SK-N-DZ (cell line): ENCODE data around the gene CFAP70.
"Not testable (repeated sequence)": the region's sequence is repeated elsewhere in the genome, so short reads cannot be mapped to it uniquely, and the experiment has no call there.

ENCODE experiments used
- DNase-seq: peaks from one replicate; pipeline ENCODE4 v3.0.0-alpha.2; 2015; ENCODE audit warnings: low spot score

CFAP70 gene

GRCh38 chr10:73258612-73259011 is 100.1 kb downstream of the CFAP70 start:
- not testable (repeated sequence) for DNase-seq

GRCh38 chr10:73253225-73253555 is 105.5 kb downstream of the CFAP70 start:
- DNase-seq = no peak

DNA sequence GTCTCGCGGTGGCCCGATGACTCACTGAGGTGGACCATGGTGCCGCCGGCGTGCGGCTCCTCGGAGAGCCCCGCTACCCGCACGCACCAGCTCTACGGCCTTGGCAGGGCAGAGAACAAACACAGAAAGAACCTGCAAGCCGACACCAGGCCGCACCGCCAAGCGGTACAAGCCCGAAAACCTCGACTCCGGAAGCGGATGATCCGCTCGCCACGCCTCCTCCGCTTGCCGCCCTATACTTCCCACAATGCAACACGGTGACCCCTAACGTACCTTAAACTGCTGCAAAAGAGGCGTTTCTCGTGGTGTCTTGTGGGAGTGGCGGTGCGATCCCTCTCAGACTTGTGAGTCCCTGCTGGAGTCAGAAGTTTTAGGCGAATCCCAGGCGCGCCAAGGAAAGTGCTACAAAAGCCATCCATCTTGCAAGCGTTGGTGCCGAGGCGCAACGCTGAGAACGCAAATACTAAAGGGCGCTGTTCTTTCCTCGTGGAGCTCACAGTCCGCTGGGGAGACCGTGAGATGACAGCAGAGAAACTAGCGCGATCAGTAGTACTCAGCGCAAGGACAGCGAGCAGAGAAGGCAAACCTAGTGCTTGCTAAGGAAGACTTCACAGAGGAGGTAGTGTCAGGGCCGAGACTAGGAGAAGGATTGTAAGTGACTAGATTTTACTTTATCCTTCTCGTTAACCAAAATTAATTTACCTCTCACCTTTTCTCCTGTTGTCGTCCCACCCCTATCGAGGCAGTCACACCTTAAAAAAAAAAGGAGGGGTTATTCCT is 106.0 kb downstream of the CFAP70 start, which contains the start of gene MRPS16:
TSS of gene MRPS16 (minus strand) at position 200 of the 780 bp plus-strand sequence. CDS start at position 38, 162 bp downstream.
- DNase-seq = peak; percentile 97

- no peak for DNase-seq
Observed at GRCh38 chr10:73251683-73252444, 106.8 kb downstream of the CFAP70 start.

- no peak for DNase-seq
Observed at GRCh38 chr10:73248259-73248724, 110.4 kb downstream of the CFAP70 start.

DNA sequence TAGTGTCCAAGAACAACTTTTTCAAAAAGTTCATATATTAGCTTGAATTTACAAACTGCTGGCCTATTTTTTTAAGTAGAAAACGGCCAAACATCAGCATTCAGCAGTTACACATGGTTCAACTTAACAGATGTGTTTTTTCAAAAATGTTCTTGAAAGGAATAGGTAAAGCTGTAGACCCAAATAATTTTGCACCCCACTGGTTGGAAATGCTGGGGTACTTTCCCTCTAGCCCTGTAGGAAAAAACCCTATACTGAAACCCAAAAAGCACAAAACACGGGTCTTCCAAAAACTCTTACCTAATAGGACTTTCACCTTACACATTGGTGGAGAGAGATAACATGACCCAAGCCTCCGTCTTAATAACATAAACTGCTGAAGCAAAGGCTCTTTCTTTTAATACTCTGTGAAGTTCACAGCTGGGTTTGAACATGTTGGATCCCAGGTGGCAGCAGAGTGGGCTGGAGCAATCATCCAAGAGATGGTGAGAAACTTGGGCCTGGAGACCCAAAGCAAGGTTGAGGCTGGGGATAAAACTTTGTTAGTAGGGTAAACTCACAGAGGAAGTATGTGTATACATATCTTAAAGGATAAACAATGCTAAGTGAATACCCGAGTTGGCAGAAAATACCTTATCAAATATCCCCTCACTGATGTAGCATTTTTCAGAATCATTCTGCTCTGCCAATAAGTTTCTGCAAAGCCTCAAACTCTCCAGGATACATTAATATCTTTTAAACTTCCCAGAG is 111.0 kb downstream of the CFAP70 start:
- no peak for DNase-seq

DNA sequence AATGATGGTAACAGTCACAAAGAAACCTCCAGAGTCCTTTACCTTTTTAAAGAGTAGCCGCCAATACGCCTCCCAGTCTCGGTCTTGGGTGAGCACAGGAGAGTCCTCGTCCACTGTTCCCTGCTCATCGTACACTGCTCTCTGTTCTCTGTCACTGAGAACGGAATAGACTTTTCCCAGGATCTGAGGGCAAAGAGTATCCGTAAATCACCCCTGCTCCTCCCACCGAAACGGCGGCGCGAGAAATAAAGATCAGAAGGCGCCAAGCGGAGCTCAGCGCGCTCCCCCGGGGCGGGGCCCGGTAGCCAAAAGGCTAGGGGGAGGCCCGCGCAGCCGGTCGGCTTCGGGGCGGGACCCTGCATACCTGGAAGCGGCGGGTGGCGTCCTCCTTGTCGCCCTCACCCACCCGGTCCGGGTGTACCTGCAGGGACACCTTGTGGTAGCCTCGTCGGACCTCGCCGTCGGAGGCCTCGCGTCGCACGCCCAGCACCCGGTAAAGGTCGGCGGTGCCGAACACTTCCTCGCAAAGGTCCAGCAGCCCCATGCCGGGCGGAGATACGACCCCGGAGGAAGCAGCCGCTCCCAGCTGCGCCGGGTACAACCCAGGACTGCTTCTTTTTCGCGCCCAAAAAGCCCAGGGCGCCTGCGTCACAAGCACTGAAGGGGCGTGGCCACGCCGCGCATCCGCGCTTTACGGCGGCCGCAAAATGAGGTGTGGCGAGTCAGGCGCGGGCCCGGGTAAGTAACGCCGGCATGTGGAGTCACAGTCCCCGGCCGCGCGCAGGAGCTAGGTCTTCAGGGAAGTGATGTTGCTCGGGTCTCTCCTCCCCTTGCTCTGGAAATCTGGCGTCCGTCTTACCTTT is 111.8 kb downstream of the CFAP70 start, which contains the start of gene DNAJC9:
TSS of gene DNAJC9 (minus strand) at position 610 of the 863 bp plus-strand sequence. CDS start at position 544, 66 bp downstream.
- peak; percentile 95 for DNase-seq

DNA sequence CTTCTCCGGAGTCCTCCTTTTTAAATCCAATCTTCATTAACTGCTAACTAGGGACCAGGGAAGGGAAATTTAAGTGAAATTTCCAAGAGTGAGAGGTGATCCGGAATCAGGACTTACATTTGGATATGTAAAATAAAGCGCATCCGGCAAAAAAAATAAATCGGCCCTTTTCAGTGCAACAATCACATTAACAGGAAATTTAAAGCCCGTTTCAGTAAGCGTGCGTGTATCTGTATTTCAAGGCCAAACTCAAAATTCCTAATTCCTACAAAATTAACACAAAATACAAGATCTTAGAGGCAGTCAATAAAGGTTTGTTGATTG is 112.4 kb downstream of the CFAP70 start:
- no peak for DNase-seq

GRCh38 chr10:73244866-73245477 is 113.7 kb downstream of the CFAP70 start:
- DNase-seq = peak; percentile 23

DNA sequence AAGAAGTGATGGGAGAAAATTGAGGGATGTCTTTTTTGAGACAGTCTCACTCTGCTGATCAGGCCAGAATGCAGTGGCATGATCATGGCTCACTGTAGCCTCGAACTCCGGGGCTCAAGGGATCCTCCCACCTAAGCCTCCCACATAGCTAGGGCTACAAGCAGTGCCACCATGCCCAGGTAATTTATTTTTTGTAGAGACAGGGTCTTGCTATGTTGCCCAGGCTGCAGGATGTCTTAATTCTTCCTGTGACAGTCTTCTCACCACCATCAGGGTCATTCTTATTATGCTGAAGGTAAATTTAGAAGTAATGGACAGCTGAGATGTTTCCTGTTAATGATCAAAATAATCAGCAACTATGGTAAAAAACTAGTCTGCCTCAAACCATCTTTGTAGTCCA is 118.8 kb downstream of the CFAP70 start:
- DNase-seq = no peak

GRCh38 chr10:73238990-73239566 is 119.6 kb downstream of the CFAP70 start:
- no peak for DNase-seq

- DNase-seq = no peak
Observed at GRCh38 chr10:73234695-73235094, 124.0 kb downstream of the CFAP70 start.

GRCh38 chr10:73233883-73234282 is 124.8 kb downstream of the CFAP70 start:
- DNase-seq = no peak

DNA sequence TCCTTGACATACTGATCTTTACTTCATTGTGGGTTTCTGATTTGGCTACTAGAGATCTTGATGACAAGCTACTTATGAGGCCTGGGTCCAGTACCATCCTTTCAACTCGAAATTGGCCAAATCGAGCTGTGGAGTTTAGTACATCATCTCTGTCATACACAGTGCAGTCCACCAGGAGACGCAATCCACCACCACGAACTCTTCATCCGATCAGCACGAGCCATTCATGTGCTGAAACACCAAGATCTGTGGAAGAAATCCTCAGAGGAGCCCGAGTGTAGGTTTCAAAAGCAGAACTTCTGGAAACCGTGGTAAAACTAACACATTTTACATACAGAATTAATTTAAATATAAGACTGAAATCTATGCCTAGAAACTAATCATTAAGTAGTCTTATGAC is 125.8 kb downstream of the CFAP70 start:
- peak; percentile 17 for DNase-seq

- no peak for DNase-seq
Observed at GRCh38 chr10:73229567-73229966, 129.1 kb downstream of the CFAP70 start.

GRCh38 chr10:73228247-73228646 is 130.4 kb downstream of the CFAP70 start:
- no peak for DNase-seq

DNA sequence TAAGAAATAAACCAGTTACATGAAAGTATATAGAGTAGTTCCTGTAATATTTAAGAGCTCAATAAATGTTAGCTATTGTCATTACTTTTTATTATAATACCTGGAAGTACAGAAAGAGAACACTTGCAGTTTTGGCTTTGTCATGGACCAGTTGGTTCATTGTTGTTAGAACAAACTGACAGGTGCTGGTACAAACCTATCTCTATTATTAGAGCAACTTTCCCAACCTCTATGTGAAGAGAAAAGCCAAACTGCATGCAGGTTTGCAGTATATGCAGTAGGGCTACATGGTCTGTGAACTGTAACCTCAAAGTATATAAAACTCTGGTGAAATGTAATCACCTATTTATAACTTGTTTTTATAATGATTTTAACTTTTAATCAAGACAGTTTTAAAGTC is 132.0 kb downstream of the CFAP70 start:
- no peak for DNase-seq

GRCh38 chr10:73225518-73225917 is 133.1 kb downstream of the CFAP70 start:
- DNase-seq = no peak

- no peak for DNase-seq
Observed at GRCh38 chr10:73220989-73221388, 137.7 kb downstream of the CFAP70 start.

- DNase-seq = no peak
Observed at GRCh38 chr10:73219384-73219783, 139.3 kb downstream of the CFAP70 start.
